ENCODE measurements around the gene MAPK4.

Gene MAPK4

DNA sequence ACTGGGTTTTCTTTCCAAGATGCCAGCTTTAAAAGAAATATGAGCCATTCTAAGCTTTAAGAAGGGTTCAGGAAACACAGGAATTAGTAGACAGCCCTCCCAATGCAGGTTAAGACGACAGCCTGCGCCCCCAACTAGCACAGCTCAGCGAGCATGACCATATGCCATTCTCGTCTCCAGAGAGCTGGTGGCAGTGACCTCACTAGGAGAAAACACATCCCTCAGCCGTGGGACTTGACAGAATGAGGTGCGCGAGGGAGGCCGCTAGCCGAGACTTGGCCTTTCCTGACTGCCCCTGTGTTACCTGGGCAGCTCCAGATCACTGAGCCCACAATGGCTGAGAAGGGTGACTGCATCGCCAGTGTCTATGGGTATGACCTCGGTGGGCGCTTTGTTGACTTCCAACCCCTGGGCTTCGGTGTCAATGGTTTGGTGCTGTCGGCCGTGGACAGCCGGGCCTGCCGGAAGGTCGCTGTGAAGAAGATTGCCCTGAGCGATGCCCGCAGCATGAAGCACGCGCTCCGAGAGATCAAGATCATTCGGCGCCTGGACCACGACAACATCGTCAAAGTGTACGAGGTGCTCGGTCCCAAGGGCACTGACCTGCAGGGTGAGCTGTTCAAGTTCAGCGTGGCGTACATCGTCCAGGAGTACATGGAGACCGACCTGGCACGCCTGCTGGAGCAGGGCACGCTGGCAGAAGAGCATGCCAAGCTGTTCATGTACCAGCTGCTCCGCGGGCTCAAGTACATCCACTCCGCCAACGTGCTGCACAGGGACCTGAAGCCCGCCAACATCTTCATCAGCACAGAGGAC is 103.9 kb downstream of the MAPK4 start:
- Histone ChIP-seq H3K4me3 (ENCODE audit: low read depth, low read length) (no peak overlapping the region), H3K9me3 (ENCODE audit: control insufficient read depth, insufficient read depth, low read depth, low read length) (peaks cover 11% of the 10 kb centered on the region), H3K36me3 (ENCODE audit: control insufficient read depth, insufficient read depth, low read length) (no peaks in the 10 kb centered on the region), H3K4me1 (ENCODE audit: control insufficient read depth, insufficient read depth, low read length) (peaks cover 9% of the 10 kb centered on the region; the same call in 1 of the 2 replicates), H3K9ac (ENCODE audit: low read length) (no peak overlapping the region), H3K27ac (ENCODE audit: low read depth, low read length) (no peak overlapping the region), H3K27me3 (ENCODE audit: control insufficient read depth, insufficient read depth, low read length) (no peaks in the 10 kb centered on the region)

DNA sequence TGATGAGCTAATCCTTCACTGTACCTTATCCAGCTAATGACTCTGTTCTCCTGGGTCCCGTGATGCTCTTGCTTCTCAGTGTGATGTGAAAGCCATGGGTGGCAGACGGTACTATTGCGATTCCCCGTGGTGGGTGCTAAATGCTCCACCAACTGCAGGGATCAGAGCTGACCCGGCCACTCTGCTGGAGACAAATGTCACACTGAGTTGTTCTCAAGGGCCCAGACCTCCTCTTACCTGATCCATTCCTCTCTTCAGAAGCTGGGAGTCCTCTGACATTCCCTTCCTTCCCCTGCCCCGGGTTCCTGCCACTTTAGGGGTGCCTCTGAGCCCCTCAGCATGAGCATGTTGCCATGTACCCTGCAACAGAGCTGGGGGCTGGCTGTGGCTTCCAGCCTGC is 105.1 kb downstream of the MAPK4 start:
- Histone ChIP-seq H3K4me3 (ENCODE audit: low read depth, low read length) (no peak overlapping the region), H3K4me1 (ENCODE audit: control insufficient read depth, insufficient read depth, low read length) (no peaks in the 10 kb centered on the region), H3K9ac (ENCODE audit: low read length) (no peak overlapping the region), H3K27ac (ENCODE audit: low read depth, low read length) (no peak overlapping the region), H3K36me3 (ENCODE audit: control insufficient read depth, insufficient read depth, low read length) (no peaks in the 10 kb centered on the region), H3K9me3 (ENCODE audit: control insufficient read depth, insufficient read depth, low read depth, low read length) (peaks cover 11% of the 10 kb centered on the region), H3K27me3 (ENCODE audit: control insufficient read depth, insufficient read depth, low read length) (no peaks in the 10 kb centered on the region)

- Histone ChIP-seq H3K4me1 (ENCODE audit: control insufficient read depth, insufficient read depth, low read length) (no peaks in the 10 kb centered on the region), H3K27ac (ENCODE audit: low read depth, low read length) (no peak overlapping the region), H3K9me3 (ENCODE audit: control insufficient read depth, insufficient read depth, low read depth, low read length) (peaks cover 11% of the 10 kb centered on the region), H3K4me3 (ENCODE audit: low read depth, low read length) (no peak overlapping the region), H3K9ac (ENCODE audit: low read length) (no peak overlapping the region), H3K27me3 (ENCODE audit: control insufficient read depth, insufficient read depth, low read length) (no peaks in the 10 kb centered on the region), H3K36me3 (ENCODE audit: control insufficient read depth, insufficient read depth, low read length) (no peaks in the 10 kb centered on the region)
Measured at GRCh38 chr18:50665519-50665918, 105.6 kb downstream of the MAPK4 start.

DNA sequence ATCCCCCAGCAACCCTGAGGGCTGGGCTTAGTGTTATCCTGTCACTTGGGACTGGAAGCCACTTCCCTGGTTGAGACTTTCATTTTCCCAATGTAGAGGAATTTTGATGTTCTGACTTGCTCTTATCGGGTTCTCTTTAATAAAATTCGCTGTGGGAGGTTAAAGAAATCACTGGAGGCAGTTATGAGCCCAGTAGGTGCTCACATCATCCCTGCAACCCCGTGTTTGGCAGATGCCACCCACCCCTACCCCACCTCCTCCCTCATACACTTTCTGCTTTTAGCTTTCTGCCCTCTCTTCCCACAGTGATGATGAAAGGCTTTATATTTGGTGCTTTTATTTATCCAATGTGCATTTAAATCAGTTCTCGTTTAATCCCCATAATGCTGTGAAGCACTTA is 106.6 kb downstream of the MAPK4 start:
- H3K9me3 ChIP-seq (ENCODE audit: control insufficient read depth, insufficient read depth, low read depth, low read length): peaks cover 6% of the 10 kb centered on the region
- H3K4me3 ChIP-seq (ENCODE audit: low read depth, low read length): no peak overlapping the region
- H3K27me3 ChIP-seq (ENCODE audit: control insufficient read depth, insufficient read depth, low read length): no peaks in the 10 kb centered on the region
- no peaks in the 10 kb centered on the region for H3K36me3 ChIP-seq (ENCODE audit: control insufficient read depth, insufficient read depth, low read length)
- no peaks in the 10 kb centered on the region for H3K4me1 ChIP-seq (ENCODE audit: control insufficient read depth, insufficient read depth, low read length)
- no peak overlapping the region for H3K9ac ChIP-seq (ENCODE audit: low read length)
- no peak overlapping the region for H3K27ac ChIP-seq (ENCODE audit: low read depth, low read length)

- no peaks in the 10 kb centered on the region for H3K36me3 ChIP-seq (ENCODE audit: control insufficient read depth, insufficient read depth, low read length)
- no peaks in the 10 kb centered on the region for H3K9me3 ChIP-seq (ENCODE audit: control insufficient read depth, insufficient read depth, low read depth, low read length)
- no peaks in the 10 kb centered on the region for H3K4me1 ChIP-seq (ENCODE audit: control insufficient read depth, insufficient read depth, low read length)
- H3K27me3 ChIP-seq (ENCODE audit: control insufficient read depth, insufficient read depth, low read length): no peaks in the 10 kb centered on the region
- no peak overlapping the region for H3K4me3 ChIP-seq (ENCODE audit: low read depth, low read length)
- H3K9ac ChIP-seq (ENCODE audit: low read length): no peak overlapping the region
- no peak overlapping the region for H3K27ac ChIP-seq (ENCODE audit: low read depth, low read length)
Measured at GRCh38 chr18:50671376-50671775, 111.5 kb downstream of the MAPK4 start.

GRCh38 chr18:50674307-50674980 is 114.6 kb downstream of the MAPK4 start:
- no peaks in the 10 kb centered on the region for H3K36me3 ChIP-seq (ENCODE audit: control insufficient read depth, insufficient read depth, low read length)
- no peaks in the 10 kb centered on the region for H3K27me3 ChIP-seq (ENCODE audit: control insufficient read depth, insufficient read depth, low read length)
- H3K9me3 ChIP-seq (ENCODE audit: control insufficient read depth, insufficient read depth, low read depth, low read length): peaks cover 7% of the 10 kb centered on the region
- H3K9ac ChIP-seq (ENCODE audit: low read length): no peak overlapping the region
- H3K4me1 ChIP-seq (ENCODE audit: control insufficient read depth, insufficient read depth, low read length): no peaks in the 10 kb centered on the region
- H3K4me3 ChIP-seq (ENCODE audit: low read depth, low read length): no peak overlapping the region
- H3K27ac ChIP-seq (ENCODE audit: low read depth, low read length): no peak overlapping the region

- Histone ChIP-seq H3K27me3 (ENCODE audit: control insufficient read depth, insufficient read depth, low read length) (no peaks in the 10 kb centered on the region), H3K9me3 (ENCODE audit: control insufficient read depth, insufficient read depth, low read depth, low read length) (peaks cover 7% of the 10 kb centered on the region), H3K4me1 (ENCODE audit: control insufficient read depth, insufficient read depth, low read length) (no peaks in the 10 kb centered on the region), H3K27ac (ENCODE audit: low read depth, low read length) (no peak overlapping the region), H3K4me3 (ENCODE audit: low read depth, low read length) (no peak overlapping the region), H3K9ac (ENCODE audit: low read length) (no peak overlapping the region), H3K36me3 (ENCODE audit: control insufficient read depth, insufficient read depth, low read length) (no peaks in the 10 kb centered on the region)
Measured at GRCh38 chr18:50675043-50675442, 115.2 kb downstream of the MAPK4 start.

GRCh38 chr18:50678651-50679050 is 118.8 kb downstream of the MAPK4 start:
- no peak overlapping the region for H3K27ac ChIP-seq (ENCODE audit: low read depth, low read length)

GRCh38 chr18:50679056-50679455 is 119.2 kb downstream of the MAPK4 start:
- Histone ChIP-seq H3K36me3 (ENCODE audit: control insufficient read depth, insufficient read depth, low read length) (no peaks in the 10 kb centered on the region), H3K4me1 (ENCODE audit: control insufficient read depth, insufficient read depth, low read length) (no peaks in the 10 kb centered on the region), H3K9ac (ENCODE audit: low read length) (no peak overlapping the region), H3K27me3 (ENCODE audit: control insufficient read depth, insufficient read depth, low read length) (no peaks in the 10 kb centered on the region), H3K27ac (ENCODE audit: low read depth, low read length) (no peak overlapping the region), H3K4me3 (ENCODE audit: low read depth, low read length) (no peak overlapping the region), H3K9me3 (ENCODE audit: control insufficient read depth, insufficient read depth, low read depth, low read length) (peaks cover 7% of the 10 kb centered on the region)

More at GRCh38 chr18:50678651-50679050, 118.8 kb downstream of the MAPK4 start:
- no peaks in the 10 kb centered on the region for H3K4me1 ChIP-seq (ENCODE audit: control insufficient read depth, insufficient read depth, low read length)
- H3K27me3 ChIP-seq (ENCODE audit: control insufficient read depth, insufficient read depth, low read length): no peaks in the 10 kb centered on the region
- no peak overlapping the region for H3K4me3 ChIP-seq (ENCODE audit: low read depth, low read length)
- no peak overlapping the region for H3K9ac ChIP-seq (ENCODE audit: low read length)
- peaks cover 7% of the 10 kb centered on the region for H3K9me3 ChIP-seq (ENCODE audit: control insufficient read depth, insufficient read depth, low read depth, low read length)
- H3K36me3 ChIP-seq (ENCODE audit: control insufficient read depth, insufficient read depth, low read length): no peaks in the 10 kb centered on the region

DNA sequence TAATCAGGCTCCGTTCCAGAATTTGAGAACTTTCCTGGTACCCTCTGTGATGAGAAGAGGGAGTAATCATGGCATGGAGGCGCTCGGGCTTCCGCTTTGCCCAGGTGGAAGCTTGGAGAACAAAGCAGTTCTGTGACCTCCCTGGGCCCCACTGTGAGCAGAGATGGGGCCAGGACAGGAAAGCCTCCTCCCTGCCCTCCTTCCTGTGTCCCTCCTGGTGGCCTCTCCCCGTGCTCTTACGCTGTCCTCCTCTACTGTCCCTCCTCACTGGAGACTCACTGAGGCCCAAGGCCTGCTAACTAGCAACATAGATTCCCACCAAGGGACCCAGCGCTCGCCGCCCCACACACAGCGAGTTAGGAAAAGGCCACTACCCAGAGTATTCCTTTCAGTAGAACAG is 119.8 kb downstream of the MAPK4 start:
- Histone ChIP-seq H3K36me3 (ENCODE audit: control insufficient read depth, insufficient read depth, low read length) (no peaks in the 10 kb centered on the region), H3K27ac (ENCODE audit: low read depth, low read length) (no peak overlapping the region), H3K27me3 (ENCODE audit: control insufficient read depth, insufficient read depth, low read length) (no peaks in the 10 kb centered on the region), H3K9ac (ENCODE audit: low read length) (no peak overlapping the region), H3K4me3 (ENCODE audit: low read depth, low read length) (no peak overlapping the region), H3K4me1 (ENCODE audit: control insufficient read depth, insufficient read depth, low read length) (no peaks in the 10 kb centered on the region), H3K9me3 (ENCODE audit: control insufficient read depth, insufficient read depth, low read depth, low read length) (peaks cover 7% of the 10 kb centered on the region)

DNA sequence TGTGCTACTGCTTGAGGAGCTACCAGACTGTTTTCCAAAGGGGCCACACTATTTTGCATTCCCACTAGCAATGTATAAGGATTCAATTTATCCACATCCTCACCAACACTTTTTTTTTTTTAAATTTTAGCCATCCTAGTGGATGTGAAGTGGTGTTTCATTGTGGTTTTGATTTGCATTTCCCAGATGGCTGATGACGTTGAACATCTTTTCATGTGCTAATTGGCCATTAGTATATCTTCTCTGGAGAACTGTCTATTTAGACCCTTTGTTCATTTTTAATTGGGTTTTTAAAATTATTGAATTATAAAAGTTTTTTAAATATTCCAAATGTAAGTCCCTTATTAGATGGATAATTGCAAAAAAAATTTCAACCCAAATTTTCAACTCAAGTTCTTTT is 121.1 kb downstream of the MAPK4 start:
- H3K27ac ChIP-seq (ENCODE audit: low read depth, low read length): no peak overlapping the region
- no peak overlapping the region for H3K9ac ChIP-seq (ENCODE audit: low read length)
- no peaks in the 10 kb centered on the region for H3K4me1 ChIP-seq (ENCODE audit: control insufficient read depth, insufficient read depth, low read length)

More for the DNA sequence above, 121.1 kb downstream of the MAPK4 start:
- Histone ChIP-seq H3K9me3 (ENCODE audit: control insufficient read depth, insufficient read depth, low read depth, low read length) (peaks cover 7% of the 10 kb centered on the region), H3K4me3 (ENCODE audit: low read depth, low read length) (no peak overlapping the region), H3K27me3 (ENCODE audit: control insufficient read depth, insufficient read depth, low read length) (no peaks in the 10 kb centered on the region), H3K36me3 (ENCODE audit: control insufficient read depth, insufficient read depth, low read length) (no peaks in the 10 kb centered on the region)
